GM18861 (cell line): Measurements from ENCODE around the gene BTBD2.

Experiments used
- ATAC-seq: cut with Tn5 transposase; IDR thresholded peaks from one replicate; pipeline ENCODE4 v1.9.1; 2021; ENCODE audit not compliant: unreplicated experiment

BTBD2 gene

DNA sequence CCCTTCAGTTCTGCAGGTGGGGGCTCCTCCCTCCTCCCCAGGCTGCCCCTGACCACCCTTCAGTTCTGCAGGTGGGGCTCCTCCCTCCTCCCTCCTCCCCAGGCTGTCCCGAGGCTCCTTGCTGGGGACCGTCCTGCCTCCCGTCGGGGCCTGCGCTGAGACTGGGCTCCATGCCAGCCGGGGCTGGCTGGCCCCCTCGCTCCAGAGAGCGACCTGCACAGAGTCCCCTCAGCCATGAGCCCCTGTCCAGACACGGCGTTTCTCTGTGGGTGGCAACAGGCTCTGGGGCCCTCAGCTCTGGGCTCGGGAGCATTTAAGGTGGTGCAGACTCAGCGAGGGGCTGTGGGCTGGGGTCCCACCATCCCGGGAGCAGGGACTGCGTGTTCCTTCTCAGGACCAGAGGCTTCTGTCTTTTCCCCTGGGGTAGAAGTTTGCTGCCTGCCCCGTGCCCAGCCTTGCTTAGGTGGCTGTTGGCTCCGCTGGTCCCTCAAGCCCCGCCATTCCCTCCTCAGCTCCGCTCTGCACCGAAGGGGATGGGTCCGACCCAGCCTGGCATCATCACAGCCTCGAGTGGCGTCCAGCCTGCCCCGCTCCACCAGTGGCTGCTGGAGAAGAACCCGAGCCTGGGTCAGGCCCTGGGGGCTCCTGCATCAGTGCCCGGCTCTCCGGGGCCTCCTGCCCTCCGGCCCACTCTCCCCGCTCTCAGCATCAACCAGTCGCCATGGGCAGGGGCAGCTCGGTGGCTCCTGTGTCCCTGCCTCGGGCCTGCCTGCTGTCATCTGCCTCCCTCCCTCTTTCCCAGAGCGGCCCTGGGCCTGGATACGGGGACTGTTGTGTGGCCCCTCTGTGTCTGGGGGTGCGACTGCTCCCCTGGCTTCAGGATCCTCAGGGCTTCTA lies 47.0 kb downstream of the BTBD2 start:
- no peak for ATAC-seq

DNA sequence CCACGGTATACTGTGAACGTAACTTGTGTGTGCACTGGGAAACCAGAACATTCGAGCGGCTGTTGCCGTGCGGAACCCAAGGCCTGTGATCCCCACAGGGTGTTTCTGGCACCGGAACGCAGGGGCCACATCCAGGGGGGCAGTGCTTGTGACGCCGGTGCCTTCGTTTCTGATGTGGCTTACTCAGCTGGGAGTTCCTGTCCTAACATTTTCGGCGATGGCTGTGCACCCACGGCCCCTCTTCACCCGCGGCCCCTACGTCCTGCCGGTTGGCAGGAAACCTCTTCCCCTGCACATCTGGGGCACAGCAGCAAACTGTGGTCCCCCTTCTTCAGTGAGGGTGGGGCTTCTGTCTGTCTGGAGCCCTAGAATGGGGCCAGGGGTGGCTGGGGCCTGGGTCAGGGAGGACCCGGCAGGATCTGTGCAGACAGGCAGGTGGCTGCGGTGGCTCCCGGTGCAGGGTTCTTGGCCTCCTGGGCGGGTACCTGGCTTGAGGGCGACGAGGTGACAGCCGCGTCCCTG lies 48.4 kb downstream of the BTBD2 start:
- no peak for ATAC-seq

DNA sequence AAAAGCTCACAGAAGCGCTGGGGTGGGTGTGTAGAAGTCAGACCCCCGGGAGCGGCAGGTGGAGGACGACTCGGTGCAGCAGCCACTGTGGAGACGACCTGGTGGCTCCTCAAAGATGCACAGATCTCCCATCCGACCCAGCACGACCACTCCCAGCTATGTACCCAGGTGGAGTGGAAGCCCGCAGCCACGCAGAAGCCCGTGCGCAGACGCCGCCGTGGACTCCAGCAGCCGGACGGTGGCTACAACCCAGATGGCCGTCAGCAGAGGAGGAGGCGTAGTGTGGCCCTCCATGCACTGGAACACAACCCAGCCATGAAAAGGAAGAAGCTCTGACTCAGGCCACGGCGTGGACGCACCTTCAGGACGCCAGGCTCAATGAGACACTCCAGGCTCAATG lies 52.8 kb downstream of the BTBD2 start:
- ATAC-seq = no peak

DNA sequence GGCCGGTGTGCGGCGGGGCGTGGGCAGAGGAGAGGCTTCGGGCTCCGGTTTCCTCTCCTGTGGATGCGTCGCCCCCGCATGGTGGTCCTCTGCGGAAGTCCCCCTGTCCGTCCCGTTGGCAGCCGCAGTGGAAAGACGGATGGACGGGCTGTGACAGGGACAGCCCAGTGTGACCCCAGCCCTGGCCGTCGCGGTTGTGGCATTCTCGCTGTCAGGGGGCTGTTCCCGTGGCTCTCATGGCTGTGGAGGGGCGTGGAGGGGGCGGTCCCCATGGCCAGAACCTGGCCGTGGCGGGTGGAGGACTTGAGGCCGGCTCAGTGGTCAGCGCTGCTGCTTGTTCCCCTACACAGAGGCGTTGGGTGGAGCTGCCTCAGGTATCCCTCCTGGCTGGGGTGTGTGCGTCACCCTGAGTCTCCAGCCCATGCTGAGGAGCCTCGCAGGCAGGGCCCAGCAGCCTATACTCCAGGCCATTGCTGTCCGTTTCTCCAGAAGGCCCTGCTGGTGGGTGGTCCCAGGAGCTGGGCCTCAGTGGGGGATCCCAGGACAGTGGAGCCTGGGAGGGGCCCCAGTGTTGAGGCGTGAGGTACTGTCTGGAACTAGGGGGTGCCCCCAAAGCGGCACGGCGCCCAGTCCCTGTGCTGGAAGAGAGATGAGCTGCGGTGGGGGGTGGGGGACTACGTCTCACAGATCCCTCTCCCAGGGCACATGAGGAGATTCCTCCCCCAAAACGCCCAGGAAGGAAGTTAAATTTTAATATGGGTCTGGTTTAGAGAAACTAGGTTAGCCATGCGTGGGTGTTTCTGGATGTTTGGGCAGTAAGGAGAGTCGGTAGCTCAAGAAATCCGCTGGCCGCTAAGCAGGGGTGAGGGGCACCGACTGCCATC lies 54.3 kb downstream of the BTBD2 start:
- ATAC-seq = no peak

GRCh38 chr19:1959928-1960589 lies 55.5 kb downstream of the BTBD2 start:
- ATAC-seq = no peak

- no peak for ATAC-seq
Observed at GRCh38 chr19:1957562-1958248, 57.8 kb downstream of the BTBD2 start.

DNA sequence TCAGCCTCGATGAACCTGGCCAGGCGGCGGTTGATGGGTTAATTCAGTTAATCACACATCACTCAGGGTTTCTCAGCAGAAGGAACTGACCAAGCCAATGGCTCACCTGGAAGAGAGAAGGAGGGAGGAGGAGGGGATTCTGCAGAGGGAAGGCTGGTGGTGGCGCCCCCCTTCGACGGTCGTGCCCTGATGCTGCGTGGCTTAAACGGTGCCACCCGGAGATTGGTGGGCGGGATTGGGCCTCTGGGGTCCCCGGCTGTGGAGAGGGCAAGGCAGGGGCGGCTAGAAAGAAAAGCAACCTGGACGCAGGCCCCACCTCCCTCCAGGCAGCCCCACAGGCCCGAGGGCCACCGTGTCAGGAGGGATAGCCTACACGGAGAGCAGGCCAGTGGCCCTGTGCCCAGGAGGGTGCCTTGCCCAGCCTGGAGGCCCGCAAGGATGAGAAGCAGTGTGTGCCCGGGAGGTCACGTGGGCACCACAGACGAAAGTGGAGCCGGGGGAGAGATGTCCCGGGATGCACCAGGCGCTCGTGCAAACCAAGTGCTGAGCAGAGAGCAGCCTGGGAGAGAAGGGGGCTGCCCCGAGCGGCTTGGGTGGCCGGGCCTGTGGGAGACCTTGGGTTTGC lies 58.5 kb downstream of the BTBD2 start:
- ATAC-seq = no peak

DNA sequence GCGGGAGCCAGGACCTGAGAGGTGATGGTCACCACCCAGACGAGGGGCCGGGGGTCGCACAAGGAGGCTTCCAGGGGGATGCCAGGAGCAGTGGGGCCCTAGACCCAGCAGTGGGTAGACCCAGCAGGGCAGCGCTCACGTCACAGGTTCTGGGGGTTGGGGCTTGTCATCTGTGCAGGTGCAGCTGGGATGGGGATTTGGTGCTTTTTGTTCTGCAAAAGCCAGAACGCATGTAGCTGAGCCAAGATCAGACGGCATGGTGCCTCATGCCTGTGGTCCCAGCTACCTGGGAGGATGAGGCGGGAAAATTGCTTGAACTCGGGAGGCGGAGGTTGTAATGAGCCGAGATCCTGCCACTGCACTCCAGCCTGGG lies 59.4 kb downstream of the BTBD2 start:
- ATAC-seq = no peak

- ATAC-seq = no peak
Observed at GRCh38 chr19:1955171-1956121, 60.1 kb downstream of the BTBD2 start.

DNA sequence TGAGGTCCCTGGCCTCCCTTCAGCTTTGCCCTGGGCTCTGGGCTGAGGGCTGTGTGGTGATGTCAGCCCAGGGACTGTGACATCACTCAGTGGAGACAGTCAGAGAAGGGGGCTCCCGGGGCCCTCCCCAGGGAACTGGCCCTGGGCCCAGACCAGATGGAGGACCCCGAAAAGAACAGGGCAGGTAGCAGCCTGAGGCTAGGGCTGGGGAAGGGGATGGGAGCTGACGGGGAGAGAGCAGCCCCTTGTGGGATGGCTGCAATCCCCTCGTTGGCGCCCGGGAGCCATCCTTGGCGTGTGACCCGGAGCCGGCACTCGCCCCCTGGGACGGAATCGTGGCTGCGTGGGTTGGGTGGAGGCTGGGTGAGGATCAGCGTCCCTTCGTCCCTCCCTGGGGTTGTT lies 61.0 kb downstream of the BTBD2 start:
- no peak for ATAC-seq

DNA sequence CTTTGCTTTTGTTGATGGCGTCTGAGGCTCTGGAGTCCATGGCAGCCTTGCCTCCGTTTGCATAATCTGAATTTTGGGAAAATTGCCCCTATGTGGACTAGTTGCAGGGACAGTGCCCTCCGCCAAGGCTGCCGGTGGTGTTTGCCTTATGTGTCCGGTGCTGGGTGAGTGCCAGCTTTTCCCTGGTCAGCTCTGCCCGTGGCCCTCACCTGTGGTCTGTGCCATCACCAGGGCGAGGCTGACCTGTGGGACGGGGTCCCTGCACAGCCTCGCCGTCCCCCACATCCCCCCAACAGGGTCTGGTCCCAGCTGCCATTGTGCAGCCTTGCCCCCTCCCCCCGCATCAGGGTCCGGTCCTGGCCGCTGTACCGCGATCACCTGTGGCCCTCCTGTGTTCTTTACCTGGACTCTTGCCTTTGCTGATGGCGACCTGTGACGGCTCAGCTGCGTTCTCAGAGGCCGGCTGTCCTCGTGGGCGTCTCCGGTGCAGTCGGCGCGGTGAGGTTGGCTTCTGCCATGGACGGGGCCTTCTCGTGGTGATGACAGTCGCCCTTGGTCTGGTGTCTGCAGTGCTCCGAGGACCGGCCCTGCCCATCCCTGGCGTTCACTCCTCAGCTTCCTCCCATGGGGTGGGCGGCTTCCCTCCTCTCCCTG lies 61.9 kb downstream of the BTBD2 start:
- no peak for ATAC-seq

DNA sequence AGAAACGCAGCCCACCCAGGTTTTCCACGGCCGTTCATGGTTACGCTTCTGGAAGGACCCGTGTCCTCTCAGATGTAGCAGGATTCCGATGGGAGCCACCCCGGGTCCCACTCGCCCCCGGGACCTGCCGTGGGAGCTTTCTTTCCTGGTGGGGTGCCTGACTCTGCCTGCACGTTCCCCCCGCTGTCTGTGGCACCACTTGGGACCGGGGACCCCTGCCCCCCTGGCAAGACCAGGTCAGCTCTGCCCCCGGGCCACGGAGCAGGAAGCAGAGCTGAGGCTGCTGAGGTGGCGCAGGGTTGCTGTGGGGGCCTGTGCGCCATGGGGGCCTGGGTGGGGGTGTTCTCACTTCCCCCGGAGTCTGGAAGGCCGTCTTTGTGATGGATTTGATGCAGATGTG lies 62.5 kb downstream of the BTBD2 start:
- ATAC-seq = no peak

GRCh38 chr19:1952635-1953034 lies 62.9 kb downstream of the BTBD2 start:
- ATAC-seq = no peak

GRCh38 chr19:1950640-1951039 lies 64.9 kb downstream of the BTBD2 start:
- no peak for ATAC-seq

DNA sequence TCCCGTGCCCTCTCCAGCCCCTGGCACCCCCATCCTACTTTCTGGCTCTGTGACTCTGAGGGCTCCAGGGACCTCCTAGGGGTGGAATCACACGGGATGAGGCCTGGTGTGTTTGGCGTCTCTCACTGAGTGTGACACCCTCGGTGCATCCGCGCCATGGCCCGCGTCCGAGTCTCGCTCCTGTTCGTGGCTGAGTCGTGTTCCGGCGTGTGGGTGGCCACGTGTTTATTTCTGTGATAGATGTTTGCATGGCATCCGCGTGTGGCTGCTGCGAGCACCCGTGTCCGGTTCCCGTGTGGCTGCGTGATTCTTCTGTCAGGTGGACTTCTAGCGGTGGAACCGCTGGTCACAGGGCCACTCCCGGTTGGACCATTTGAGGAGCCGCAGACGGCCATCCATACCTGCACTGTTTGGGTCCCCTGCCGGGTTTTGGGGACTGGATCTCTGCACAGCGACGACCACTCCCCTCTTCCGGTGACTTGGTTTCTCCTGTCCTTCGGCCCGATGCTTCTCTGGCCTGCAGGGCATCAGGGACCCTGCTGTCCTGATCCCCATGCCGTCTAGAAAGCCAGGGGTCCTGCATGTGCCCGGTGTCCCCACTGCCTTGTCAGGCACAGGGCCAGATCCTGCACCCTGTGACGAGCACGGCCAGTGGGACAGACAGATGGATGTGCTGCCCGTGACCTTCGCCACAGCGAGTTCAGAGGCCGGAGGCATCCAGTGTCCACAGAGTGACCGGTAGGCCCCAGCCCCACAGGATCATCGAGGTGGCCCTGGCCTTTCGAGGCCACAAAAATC lies 66.0 kb downstream of the BTBD2 start:
- ATAC-seq = no peak

DNA sequence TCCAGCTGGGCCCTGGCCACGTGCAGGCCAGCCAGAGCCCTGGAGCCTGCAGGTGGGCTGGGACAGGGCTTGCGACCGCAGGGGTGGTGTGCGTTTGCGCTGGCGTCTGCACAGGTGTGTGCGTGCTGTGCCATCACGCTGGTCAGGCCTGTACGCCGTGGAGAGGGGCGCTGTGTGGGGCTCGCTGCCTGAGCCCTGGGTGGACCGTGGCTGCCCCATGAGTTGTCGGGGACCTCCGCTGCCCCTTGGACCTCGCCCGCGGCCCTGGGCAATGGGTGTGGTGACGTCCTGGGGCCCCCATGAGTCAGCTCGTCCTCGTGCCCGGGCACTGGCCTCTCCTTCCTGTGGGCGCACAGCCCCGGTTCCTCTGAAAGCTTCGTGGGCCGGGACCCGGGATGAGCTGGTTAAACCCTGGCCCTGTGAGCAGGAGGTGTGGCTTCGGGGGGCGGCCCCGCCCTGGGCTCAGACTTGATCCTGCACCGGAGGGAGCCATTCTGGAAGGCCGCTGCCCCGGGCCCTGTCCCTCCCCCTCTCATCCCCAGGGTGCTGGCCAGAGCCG lies 67.8 kb downstream of the BTBD2 start:
- no peak for ATAC-seq

DNA sequence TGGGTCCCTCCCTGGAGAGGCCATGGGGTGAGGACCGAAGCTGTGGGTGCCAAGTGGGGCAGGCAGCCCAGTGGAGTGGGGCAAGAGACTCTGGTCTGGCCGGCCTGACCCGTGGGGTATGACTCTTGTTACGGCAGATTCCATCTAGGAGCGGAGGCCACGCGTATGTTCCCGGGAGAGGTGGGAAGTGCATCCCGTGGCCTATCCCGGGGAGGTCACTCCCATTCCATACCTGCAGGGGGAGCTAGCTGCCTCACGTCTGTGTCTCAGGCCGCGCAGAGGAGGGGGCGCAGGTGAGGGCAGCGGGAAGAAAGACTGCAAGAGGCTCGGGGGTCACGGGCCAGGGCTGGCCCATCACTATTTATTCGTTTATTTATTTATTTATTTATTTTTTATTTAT lies 69.6 kb downstream of the BTBD2 start:
- ATAC-seq = no peak
